Tongue (tissue), 2 donors: Measurements from ENCODE around the gene USP4. TPM values are rescaled to one million over a fixed set of nuclear protein-coding genes. Genes with fewer than 3 reads are reported as not detected.

Experiments
- DNase-seq: peaks from one replicate; pipeline ENCODE4 v3.0.0-alpha.2; 2015
- total RNA-seq: library from RNA; depleted of rRNA; stranded (reverse); fragments of >200 nt; gene quantifications from one replicate; pipeline ENCODE4 v1.2.3, GENCODE V29; 2014

USP4 gene
- total RNA-seq, 1 donor from 2014 or later: 25.1 TPM

DNA sequence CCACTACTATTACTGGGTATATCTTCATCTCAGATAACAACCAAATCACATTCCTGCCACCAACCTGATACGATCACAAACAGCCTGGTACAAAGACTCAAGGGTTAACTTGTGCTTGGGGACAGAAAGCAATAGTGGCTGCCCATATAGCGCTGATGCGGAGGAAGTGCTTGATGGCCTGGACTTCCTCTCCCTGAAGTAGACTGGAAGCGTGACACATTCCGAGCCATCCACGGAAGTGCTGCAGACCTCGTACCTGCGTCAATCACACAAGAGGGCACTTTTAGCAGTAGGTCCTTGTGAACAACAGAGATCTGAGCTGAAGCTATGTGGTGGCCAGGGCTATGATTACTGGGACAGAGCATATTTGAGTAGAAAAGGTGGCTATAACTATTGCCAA lies 45.5 kb downstream of the USP4 start:
- DNase-seq: no peak

DNA sequence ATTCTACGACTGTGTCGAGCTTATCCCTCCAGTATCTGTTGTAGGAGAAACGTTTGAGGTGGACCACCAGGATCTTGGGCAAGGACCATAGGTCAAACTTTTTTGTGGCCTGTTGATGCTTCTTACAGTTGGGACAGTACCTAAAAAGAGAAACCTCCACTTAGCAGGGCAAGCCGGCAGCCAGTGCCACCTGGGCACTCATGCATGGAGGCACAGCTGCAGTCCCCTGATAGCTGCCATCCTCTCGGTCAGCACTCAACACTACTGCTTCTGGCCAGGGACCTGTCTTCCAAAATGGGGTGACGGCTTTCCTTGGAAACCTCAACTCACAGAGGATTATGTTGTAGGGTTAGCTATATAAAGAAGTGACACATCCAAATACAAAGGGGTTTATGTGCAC lies 55.9 kb downstream of the USP4 start:
- no peak for DNase-seq

DNA sequence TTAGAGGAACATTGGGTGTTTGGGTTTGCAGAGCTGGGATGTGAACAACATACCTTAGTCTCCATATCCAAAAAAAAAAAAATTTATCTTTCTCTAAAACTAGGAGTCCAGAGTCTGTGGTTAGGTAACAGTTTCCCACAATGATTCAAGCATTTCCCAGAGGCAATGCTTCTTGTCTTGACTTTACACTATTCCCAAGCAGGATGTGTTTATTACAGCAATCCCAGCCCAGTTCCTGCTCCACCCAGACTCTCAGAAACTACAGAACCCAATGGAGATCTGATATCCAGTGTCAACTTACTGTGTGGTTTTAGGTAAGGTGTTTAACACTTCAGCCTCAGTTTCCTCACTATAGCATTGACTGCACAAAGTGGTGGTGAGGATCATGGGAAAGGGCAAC lies 60.5 kb downstream of the USP4 start:
- no peak for DNase-seq

DNA sequence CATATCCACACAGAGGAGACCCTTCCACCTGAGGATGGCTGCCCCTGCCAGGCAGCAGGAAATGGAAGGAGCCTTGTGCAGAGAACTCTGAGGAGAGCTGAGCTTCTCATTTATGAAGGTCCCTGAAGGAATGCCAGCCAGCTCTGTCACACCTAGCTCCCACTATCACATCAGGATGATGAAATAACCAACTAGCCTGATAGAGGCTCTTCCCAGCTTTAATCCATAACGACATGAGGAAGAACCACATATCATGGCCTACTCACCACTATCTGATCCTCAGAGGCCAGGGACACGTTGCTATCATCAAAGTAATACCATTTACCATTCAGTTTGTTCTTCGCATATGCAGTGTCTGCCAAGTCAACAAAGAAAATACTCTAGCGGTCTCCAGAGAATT lies 61.3 kb downstream of the USP4 start:
- DNase-seq: no peak

GRCh38 chr3:49277383-49277775 lies 62.5 kb downstream of the USP4 start:
- DNase-seq: no peak

- DNase-seq: peak; percentile 93
Measured at GRCh38 chr3:49276475-49277382, 63.1 kb downstream of the USP4 start, which contains the start of gene C3orf62. TSS of gene C3orf62 (minus strand) at chr3:49277232. CDS start at chr3:49276872, 360 bp downstream.

DNA sequence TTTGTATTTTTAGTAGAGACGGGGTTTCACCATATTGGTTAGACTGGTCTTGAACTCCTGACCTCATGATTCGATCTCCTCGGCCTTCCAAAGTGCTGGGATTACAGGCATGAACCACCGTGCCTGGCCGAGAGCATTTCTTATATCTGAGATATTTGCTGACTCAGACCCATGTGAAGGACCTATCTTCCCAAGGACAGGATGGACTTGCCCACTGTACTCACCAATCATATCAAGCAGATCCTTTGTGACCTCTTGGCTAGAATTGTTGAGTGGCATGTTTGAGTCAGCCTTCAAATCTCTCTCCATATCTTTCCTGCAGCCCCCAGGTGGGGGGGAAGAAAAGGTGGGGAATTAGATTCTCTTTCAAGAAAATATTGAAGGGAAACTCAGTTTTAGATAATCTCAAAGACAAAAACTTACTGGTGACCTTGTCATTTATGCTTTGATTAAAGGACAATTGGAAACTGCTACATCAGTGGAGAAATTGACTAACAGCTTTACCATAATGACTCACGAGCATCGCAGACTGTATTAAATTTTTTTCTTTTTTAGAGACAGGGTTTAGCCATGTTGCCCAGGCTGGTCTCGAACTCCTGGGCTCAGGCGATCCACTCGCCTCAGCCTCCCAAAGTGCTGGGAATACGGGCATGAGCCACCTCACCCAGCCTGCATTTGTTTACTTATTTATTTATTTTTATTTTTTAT lies 65.9 kb downstream of the USP4 start:
- no peak for DNase-seq

DNA sequence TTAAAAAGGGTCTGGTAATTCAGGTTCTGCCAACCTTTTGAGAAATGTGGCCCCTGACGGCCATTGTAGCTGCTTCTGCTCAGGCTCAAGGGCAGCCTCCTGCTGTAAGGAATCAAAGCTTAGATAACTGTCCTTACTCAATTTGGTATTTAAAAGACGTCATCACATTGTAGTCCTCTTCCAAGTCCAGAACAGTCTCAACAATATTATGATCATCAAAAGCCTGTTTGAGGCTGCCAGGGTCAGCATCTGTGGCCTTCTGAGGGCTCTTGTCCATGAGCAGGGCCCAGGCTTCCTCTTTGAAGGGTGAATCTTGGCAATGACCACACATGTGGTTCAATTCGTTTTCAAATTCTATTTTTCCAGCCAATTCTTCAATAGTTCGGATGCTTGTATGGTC lies 68.8 kb downstream of the USP4 start:
- no peak for DNase-seq

- DNase-seq: no peak
Measured at GRCh38 chr3:49270156-49270500, 69.7 kb downstream of the USP4 start.

DNA sequence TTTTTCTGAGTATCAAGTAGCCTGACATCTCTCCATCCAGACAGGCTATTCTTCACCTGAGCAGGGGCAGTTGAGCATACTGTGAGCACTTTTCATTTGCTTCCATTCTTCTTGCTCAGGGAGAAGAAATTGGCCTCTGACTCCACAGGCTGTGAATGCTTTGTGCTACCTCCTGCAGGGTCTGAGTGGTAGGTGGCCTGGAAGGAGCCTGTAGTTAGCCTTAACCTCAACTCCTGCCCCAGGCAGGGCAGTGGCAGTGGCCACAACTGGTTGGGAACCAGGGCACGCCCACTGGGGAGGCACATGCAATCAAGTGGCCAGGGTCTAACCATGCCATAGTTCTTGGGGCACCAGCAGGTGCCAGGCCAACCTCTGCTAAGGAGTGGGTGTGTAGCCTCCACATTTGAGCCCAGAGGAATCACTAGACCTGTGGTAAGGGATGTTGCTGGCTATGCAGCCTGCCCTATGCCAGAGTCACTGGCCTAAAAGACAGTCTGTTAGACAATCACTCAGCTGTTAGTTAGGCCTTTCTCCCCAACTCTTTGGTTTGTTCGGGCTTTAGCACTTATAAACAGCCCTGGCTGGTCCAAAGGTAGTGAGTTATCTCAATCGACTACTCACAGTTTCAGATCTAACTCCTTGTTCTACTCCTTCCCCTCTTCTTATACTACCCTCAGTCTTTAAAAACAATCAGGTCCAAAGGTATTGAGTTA lies 70.3 kb downstream of the USP4 start:
- no peak for DNase-seq

GRCh38 chr3:49266410-49267095 lies 73.3 kb downstream of the USP4 start:
- peak; percentile 60 for DNase-seq

DNA sequence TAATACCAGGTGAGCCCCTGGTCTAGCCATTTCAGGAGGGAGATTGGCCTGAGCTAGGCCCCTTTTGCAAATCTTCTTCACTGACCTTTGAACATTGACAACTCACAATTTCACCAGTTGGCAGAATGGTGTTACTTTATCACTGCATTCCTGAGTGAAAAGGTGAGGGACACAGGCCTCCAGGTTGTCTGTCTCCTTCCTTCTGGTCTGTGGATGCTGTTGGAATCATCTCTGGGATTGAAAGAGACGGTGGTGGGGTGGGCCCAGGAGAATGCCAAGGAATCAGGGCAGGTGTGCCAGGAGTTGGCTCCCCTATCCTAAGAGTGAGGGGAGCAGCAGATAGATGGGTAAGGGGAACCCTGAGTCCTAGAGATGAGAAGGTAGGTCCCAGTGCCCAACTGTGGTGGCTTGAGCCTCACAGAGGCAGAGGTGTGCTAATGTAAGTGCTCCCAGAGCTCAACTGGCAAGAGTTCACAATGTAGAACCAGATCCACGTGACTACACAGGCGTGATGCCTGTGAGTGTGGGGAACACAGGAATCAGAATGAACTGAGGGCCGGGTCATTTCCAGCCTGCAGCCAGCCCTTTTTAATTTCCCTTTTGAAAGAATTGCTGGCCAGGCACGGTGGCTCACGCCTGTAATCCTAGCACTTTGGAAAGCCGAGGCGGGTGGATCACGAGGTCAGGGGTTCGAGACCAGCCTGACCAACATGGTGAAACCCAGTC lies 74.0 kb downstream of the USP4 start:
- DNase-seq: no peak

DNA sequence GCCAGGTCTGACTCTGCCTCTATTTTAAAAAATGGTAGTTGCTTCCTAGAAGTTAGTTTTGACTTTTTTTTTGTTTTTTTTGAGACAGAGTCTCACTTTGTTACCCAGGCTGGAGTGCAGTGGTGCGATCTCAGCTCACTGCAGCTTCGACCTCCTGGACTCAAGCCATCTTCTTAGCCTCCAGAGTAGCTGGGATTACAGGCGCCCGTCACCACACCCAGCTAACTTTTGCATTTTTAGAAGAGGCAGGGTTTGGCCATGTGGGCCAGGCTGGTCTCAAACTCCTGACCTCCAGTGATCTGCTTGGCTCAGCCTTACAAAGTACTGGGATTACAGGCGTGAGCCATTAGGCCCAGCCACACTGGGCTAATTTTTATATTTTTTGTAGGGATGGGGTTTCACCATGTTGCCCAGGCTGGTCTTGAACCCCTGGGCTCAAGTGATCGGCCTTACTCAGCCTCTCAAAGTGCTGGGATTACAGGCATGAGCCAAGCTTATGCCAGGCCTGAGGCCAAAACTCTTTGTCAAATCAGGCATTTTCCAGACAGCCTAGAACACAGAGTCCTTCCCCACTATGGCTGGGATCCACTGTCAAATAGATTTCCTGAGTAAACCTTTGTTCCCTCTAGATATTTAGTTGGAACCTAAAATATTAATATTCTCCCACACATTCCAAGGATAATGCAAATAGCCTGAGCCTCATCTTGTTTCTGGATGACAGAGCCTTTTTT lies 76.5 kb downstream of the USP4 start:
- no peak for DNase-seq

DNA sequence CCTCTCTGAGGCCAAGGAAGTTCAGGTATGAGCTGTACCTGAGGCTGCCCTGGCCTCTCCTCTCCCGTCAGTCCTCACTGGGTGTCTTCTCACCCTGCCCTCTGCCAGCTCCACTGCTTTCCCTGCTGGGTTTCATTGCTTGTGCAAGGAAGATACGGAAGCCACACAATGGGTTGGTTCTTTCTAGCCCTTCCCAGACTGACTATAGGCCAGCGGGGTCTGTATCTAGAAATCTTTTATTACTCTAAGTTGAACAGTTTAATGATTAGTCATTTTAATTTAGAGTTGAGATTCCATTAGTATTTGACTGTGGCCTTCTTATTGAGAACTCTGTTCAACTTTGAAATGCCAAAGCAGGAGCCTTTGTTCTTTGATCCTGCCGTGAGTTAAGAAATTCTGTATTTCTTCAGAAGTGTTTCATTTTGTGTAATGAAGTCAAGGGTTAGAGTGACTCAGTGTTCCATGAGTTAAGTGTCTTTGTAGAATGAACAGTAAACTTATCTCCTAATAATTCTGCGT lies 79.0 kb downstream of the USP4 start:
- no peak for DNase-seq

DNA sequence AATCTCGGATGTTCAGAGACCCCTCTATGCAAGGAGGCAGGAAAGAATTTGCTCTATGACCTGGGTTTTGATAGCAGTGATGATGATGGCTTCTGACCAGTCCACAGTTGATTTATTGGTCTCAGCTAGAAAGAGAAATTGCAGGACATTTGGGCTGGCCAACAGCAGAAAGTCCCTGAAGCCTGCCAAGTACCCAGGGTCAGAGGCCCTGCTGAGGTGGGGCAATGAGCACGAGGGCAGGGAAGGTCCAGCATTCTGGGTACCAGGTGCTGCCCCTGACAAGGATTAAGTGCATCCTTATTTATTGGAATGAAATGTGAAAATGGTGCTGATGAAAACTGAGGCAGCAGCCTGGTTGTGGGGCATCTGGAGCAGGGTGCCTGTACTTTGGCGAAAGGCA lies 82.7 kb downstream of the USP4 start:
- no peak for DNase-seq

DNA sequence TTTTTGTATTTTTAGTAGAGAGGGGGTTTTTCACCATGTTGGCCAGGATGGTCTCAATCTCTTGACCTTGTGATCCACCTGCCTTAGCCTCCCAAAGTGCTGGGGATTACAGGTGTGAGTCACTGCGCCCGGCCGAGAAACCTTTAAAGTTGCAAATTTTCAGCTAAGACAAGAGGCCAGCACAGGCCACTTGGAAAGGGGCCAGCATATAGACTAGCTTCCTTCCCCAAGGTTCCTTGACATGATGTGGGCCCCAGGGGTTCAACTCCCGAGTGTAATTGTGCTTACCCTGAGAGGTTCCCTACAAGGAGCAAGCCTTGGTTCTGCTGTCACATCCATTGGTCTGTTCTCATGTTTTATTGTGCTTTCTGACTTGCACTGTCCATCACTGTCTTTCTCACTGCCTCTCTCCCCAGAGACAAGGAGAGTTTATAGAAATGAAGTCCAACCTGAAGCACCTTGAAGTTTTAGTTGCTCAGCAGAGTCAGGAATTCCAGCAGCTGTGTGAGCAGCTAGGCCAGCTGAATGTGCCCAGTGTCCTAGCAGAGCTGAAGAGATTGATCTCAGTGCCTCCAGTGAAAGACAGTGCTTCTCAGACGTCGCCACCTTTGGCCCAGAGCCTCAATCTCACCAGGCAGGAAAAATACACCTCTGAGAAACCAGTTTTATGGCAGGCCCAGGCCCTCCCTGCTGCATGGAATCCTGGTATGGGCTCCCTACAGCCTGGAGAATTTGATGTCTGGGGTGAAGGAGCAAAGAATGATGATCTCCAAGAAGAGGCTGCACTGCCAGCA lies 83.9 kb downstream of the USP4 start:
- DNase-seq: no peak

DNA sequence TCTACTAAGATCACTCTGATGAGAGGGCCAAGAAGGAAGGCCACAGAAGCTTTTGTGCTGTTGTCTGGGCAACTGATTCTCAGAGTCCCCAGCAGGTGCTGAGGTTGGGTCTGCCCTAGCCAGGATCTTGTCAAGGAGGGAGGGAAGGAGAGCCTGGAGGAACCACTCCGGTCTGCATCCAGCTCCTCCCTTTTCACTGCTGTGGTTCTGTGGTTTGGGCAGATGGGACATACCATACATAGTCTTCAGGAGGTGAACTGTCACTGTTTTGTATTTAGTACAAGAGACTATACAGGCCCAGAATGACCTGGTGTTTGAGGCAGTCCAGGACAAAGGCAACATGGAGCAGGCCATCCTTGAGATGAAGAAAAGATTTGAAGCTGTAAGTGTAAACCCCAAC lies 84.7 kb downstream of the USP4 start:
- DNase-seq: peak; percentile 37

- DNase-seq: no peak
Measured at GRCh38 chr3:49253512-49253911, 86.3 kb downstream of the USP4 start.

GRCh38 chr3:49248840-49249227 lies 91.0 kb downstream of the USP4 start:
- DNase-seq: peak; percentile 17
